DOHH2 (cell line): Measurements from ENCODE around the gene GALNT17.

ENCODE experiments used
- EZH2phosphoT487 ChIP-seq: fragments of 200-600 bp; sonication (generic); IDR thresholded peaks from 2 replicates; pipeline ENCODE4 v1.6.1; 2017; ENCODE audit warnings: borderline replicate concordance, mild to moderate bottlenecking, antibody characterized with exemption, low read length, moderate library complexity, mixed read lengths
- TF ChIP-seq, protein P1 (sequence below): fragments of 200-600 bp; sonication (generic); IDR thresholded peaks from one replicate; pipeline ENCODE4 v1.5.1; 2014; ENCODE audit warnings: antibody characterized with exemption, mild to moderate bottlenecking, low read depth, low read length; ENCODE audit not compliant: poor library complexity, severe bottlenecking

DNA sequence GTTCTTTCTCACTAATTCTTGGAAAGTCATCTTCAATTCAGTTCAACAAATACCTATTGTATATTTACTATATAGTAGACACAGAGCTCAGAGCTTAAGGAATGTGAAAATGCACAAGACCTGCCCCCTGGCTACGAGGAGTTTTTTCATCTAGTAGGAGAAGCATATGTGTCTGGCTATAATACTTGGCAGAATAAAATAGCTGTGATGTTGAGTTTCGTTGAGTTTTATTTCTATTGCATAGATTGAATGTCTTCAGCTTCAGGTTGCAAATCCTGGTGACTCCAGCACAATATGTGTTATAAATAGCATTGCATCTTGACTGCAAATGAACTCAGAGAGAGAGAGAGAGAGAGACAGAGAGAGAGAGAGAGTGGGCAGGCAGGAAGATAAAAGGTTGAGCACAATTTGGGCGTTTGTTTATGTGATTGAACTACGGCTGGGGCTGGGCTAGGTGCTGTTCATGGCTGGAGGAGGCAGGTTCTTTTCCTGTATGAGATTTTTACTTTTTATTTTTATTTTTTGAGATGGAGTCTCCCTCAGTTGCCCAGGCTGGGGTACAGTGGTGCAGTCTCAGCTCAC, 229.6 kb downstream of the GALNT17 start:
- no peak for TF ChIP-seq EZH2phosphoT487
- TF ChIP-seq, protein P1, sequence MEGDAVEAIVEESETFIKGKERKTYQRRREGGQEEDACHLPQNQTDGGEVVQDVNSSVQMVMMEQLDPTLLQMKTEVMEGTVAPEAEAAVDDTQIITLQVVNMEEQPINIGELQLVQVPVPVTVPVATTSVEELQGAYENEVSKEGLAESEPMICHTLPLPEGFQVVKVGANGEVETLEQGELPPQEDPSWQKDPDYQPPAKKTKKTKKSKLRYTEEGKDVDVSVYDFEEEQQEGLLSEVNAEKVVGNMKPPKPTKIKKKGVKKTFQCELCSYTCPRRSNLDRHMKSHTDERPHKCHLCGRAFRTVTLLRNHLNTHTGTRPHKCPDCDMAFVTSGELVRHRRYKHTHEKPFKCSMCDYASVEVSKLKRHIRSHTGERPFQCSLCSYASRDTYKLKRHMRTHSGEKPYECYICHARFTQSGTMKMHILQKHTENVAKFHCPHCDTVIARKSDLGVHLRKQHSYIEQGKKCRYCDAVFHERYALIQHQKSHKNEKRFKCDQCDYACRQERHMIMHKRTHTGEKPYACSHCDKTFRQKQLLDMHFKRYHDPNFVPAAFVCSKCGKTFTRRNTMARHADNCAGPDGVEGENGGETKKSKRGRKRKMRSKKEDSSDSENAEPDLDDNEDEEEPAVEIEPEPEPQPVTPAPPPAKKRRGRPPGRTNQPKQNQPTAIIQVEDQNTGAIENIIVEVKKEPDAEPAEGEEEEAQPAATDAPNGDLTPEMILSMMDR: no peak
